ENCODE results near the gene BAIAP2L1. TPM values are rescaled to one million over a fixed set of nuclear protein-coding genes. Genes with fewer than 3 reads are reported as not detected.
A peak's percentile ranks its signal among the peaks of the same experiment; 100 is the strongest.

Gene BAIAP2L1
- total RNA-seq, 4 donors from 2014 or later = 17.2 to 28.9 (median 20.7) TPM

GRCh38 chr7:98282703-98283102 lies 118.2 kb downstream of the BAIAP2L1 start:
- DNase-seq (ENCODE audit: low spot score in 2 of 2) = no peak
- intact Hi-C loops (cut with DNase I; ENCODE audit: low total_unique reads) = no loop called here
- H3K4me3 ChIP-seq (ENCODE audit: low read depth, poor library complexity, severe bottlenecking) = peak overlapping the region; percentile 77
- WGBS, 2 donors = 11 to 15% methylated on average over 16 of the region's 16 CpGs
- TF ChIP-seq, protein P1, sequence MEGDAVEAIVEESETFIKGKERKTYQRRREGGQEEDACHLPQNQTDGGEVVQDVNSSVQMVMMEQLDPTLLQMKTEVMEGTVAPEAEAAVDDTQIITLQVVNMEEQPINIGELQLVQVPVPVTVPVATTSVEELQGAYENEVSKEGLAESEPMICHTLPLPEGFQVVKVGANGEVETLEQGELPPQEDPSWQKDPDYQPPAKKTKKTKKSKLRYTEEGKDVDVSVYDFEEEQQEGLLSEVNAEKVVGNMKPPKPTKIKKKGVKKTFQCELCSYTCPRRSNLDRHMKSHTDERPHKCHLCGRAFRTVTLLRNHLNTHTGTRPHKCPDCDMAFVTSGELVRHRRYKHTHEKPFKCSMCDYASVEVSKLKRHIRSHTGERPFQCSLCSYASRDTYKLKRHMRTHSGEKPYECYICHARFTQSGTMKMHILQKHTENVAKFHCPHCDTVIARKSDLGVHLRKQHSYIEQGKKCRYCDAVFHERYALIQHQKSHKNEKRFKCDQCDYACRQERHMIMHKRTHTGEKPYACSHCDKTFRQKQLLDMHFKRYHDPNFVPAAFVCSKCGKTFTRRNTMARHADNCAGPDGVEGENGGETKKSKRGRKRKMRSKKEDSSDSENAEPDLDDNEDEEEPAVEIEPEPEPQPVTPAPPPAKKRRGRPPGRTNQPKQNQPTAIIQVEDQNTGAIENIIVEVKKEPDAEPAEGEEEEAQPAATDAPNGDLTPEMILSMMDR (IDR thresholded peaks at IDR 0.05) = no peak
- no peak for TF ChIP-seq POLR2A (IDR thresholded peaks at IDR 0.05)

DNA sequence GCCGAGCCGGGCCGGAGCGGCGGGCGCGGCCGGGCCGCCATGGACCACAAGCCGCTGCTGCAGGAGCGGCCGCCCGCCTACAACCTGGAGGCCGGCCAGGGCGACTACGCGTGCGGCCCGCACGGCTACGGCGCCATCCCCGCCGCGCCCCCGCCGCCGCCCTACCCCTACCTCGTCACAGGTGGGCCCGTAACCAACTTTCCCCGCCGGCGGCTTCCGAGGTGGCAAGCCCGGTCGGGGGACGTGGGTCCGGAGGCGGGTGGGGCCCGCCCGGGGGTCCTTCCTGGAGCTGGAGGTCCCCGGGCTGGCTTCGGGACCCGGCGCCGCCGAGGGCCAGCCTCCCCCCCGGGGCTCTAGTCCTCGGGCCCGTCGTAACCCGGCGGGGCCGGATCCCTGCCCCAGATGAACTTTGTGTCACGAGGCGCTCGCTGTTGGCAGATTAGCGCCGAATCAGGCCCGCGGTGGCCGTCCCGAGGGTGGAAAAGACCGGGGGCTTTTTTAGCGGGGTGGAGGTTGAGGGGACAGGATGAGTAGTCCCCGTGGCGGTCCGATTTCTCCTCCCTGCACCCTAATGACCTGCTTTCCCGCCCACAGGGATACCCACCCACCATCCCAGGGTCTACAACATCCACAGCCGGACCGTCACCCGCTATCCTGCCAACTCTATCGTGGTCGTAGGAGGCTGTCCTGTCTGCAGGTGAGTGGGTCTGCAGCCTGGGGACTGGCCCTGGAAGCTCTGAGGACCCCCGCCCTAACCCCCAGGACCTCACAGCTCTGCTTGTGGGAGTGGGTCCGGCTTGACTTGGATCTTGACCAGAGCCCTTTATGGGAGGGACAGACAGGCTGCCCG lies 118.9 kb downstream of the BAIAP2L1 start:
- H3K4me3 ChIP-seq (ENCODE audit: low read depth, poor library complexity, severe bottlenecking) = peak overlapping the region; percentile 77
- DNase-seq (ENCODE audit: low spot score in 2 of 2) = peak in 1 of 2 donors; percentile 89
- TF ChIP-seq POLR2A (IDR thresholded peaks at IDR 0.05) = no peak
- TF ChIP-seq, protein P1 (IDR thresholded peaks at IDR 0.05) = no peak
- 1 to 3% methylated on average over 6 to 24 of the region's 77 CpGs for WGBS, 2 donors
- intact Hi-C loops (cut with DNase I; ENCODE audit: low total_unique reads) = no loop called here

GRCh38 chr7:98280791-98281756 lies 119.8 kb downstream of the BAIAP2L1 start, which contains the start of gene BRI3:
BRI3 (plus strand) TSS chr7:98281686; CDS start chr7:98281796, 110 bp downstream.
- 0 to 1% methylated on average over 20 to 24 of the region's 92 CpGs for WGBS, 2 donors
- DNase-seq (ENCODE audit: low spot score in 2 of 2) = peak; percentile 88 to 98
- intact Hi-C loops (cut with DNase I; ENCODE audit: low total_unique reads) = no loop called here
- TF ChIP-seq, protein P1 (IDR thresholded peaks at IDR 0.05) = no peak
- TF ChIP-seq POLR2A (IDR thresholded peaks at IDR 0.05) = peak in 1 of 2 donors; percentile 24
- H3K4me3 ChIP-seq (ENCODE audit: low read depth, poor library complexity, severe bottlenecking) = peak within 1 kb of the TSS; percentile 77

GRCh38 chr7:98280296-98280695 lies 120.6 kb downstream of the BAIAP2L1 start:
- intact Hi-C loops (cut with DNase I; ENCODE audit: low total_unique reads) = no loop called here
- 47 to 61% methylated on average over 7 of the region's 7 CpGs for WGBS, 2 donors
- no peak for DNase-seq (ENCODE audit: low spot score in 2 of 2)
- no peak overlapping the region for H3K4me3 ChIP-seq (ENCODE audit: low read depth, poor library complexity, severe bottlenecking)
- TF ChIP-seq, protein P1 (IDR thresholded peaks at IDR 0.05) = no peak
- TF ChIP-seq POLR2A (IDR thresholded peaks at IDR 0.05) = no peak

GRCh38 chr7:98278936-98279335 lies 122.0 kb downstream of the BAIAP2L1 start:
- DNase-seq (ENCODE audit: low spot score in 2 of 2) = no peak
- no peak overlapping the region for H3K4me3 ChIP-seq (ENCODE audit: low read depth, poor library complexity, severe bottlenecking)
- no peak for TF ChIP-seq POLR2A (IDR thresholded peaks at IDR 0.05)
- TF ChIP-seq, protein P1 (IDR thresholded peaks at IDR 0.05) = no peak
- 79 to 89% methylated on average over 4 of the region's 4 CpGs for WGBS, 2 donors
- intact Hi-C loops (cut with DNase I; ENCODE audit: low total_unique reads) = no loop called here
